ENCODE data around the gene HBEGF.

Gene HBEGF

GRCh38 chr5:140382866-140383265 lies 36.5 kb upstream of the HBEGF start:
- no peak overlapping the region for H3K4me3 ChIP-seq (ENCODE audit: low read depth, low read length)
- in situ Hi-C loops (cut with HindIII; ENCODE audit: low sequenced_read_pairs) = no loop called here
- no peak for DNase-seq (ENCODE audit: low read depth)
- no peak for TF ChIP-seq CTCF (IDR thresholded peaks at IDR 0.05; ENCODE audit: low read depth, low read length, missing control alignments)

DNA sequence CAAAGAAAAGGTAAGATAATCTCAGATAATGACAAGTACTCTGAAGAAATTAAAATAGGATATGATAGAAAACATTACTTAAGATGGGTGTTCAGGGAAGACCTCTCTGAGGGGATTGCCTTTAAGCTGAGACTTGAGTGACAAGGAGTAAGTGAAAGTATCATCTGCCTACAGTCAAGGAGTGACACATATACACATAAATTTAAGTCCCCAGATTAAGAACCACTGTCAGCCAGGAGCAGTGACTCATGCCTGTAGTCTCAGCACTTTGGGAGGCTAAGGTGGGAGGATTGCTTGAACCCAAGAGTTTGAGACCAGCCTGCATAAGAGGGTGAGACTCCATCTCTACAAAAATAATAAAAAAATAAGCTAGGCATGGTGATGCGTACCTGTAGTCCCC lies 35.6 kb upstream of the HBEGF start:
- DNase-seq (ENCODE audit: low read depth) = no peak
- TF ChIP-seq CTCF (IDR thresholded peaks at IDR 0.05; ENCODE audit: low read depth, low read length, missing control alignments) = no peak
- H3K4me3 ChIP-seq (ENCODE audit: low read depth, low read length) = no peak overlapping the region
- in situ Hi-C loops (cut with HindIII; ENCODE audit: low sequenced_read_pairs) = no loop called here

DNA sequence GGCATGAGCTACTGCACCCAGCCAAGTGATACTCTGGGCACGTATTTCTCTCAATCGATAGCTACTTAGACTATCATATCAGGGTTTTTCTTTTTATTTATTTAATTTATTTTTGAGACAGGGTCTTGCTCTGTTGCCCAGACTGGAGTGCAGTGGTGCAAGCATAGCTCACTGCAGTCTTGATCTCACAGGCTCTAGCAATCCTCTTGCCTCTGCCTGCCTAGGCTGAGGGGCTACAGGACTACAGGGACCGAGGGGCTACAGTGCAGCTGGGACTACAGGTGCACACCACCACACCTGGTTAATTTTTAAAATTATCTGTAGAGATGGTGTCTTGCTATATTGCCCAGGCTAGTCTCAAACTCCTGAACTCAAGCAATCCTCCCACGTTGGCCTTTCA lies 34.9 kb upstream of the HBEGF start:
- TF ChIP-seq CTCF (IDR thresholded peaks at IDR 0.05; ENCODE audit: low read depth, low read length, missing control alignments) = no peak
- no peak overlapping the region for H3K4me3 ChIP-seq (ENCODE audit: low read depth, low read length)
- no peak for DNase-seq (ENCODE audit: low read depth)
- in situ Hi-C loops (cut with HindIII; ENCODE audit: low sequenced_read_pairs) = no loop called here

GRCh38 chr5:140372971-140373487 lies 26.6 kb upstream of the HBEGF start:
- in situ Hi-C loops (cut with HindIII; ENCODE audit: low sequenced_read_pairs) = no loop called here
- DNase-seq (ENCODE audit: low read depth) = peak; percentile 57
- H3K4me3 ChIP-seq (ENCODE audit: low read depth, low read length) = no peak overlapping the region
- TF ChIP-seq CTCF (IDR thresholded peaks at IDR 0.05; ENCODE audit: low read depth, low read length, missing control alignments) = peak; percentile 91

GRCh38 chr5:140371356-140372151 lies 25.2 kb upstream of the HBEGF start:
- no peak overlapping the region for H3K4me3 ChIP-seq (ENCODE audit: low read depth, low read length)
- in situ Hi-C loops (cut with HindIII; ENCODE audit: low sequenced_read_pairs) = no loop called here
- no peak for DNase-seq (ENCODE audit: low read depth)
- no peak for TF ChIP-seq CTCF (IDR thresholded peaks at IDR 0.05; ENCODE audit: low read depth, low read length, missing control alignments)

DNA sequence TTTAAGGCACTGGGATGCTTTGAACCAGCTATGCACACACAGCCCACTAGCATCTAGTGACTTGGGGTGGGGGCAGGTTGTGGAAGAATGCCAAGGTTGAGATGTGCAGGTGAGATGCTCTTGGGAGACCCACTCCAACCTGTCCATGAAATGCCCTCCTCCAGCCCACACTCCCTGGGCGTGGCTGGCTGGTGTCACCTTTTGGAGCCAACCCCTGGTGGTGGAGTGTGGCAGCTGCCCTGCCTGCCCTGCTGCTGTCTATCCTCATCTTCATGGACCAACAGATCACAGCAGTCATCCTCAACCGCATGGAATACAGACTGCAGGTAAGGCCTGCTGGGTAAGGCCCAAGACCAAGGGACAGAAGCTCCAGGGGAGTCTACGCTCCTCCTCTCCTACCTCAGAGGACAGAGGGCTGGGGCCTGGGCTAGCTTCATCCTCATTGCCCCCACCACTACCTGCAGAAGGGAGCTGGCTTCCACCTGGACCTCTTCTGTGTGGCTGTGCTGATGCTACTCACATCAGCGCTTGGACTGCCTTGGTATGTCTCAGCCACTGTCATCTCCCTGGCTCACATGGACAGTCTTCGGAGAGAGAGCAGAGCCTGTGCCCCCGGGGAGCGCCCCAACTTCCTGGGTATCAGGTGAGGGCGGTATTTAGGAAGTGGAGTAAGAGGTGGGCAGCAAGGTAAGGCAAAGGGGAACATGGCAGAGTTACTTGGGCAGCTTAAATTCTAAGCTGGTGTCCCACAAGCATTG lies 21.0 kb upstream of the HBEGF start:
- TF ChIP-seq CTCF (IDR thresholded peaks at IDR 0.05; ENCODE audit: low read depth, low read length, missing control alignments) = no peak

More for the DNA sequence above, 21.0 kb upstream of the HBEGF start:
- in situ Hi-C loops (cut with HindIII; ENCODE audit: low sequenced_read_pairs) = no loop called here
- no peak for DNase-seq (ENCODE audit: low read depth)
- no peak overlapping the region for H3K4me3 ChIP-seq (ENCODE audit: low read depth, low read length)

All from astrocyte of the cerebellum (primary cell).